A549 treated with AZD9567 at 1 μM for 4 hours (cell line): ENCODE measurements around the gene PSMA2. TPM values are rescaled to one million over a fixed set of nuclear protein-coding genes. Genes with fewer than 3 reads are reported as not detected.

Experiments used
- total RNA-seq: library from RNA; stranded (reverse); fragments of 200-300 nt; extraction: Qiagen RNA extraction; gene quantifications from 5 replicates; pipeline ENCODE4 v1.2.3, GENCODE V29; 2022; ENCODE audit not compliant: insufficient read depth

PSMA2 gene
- 195 to 209 TPM (median 205 TPM) in 5 replicates for total RNA-seq

DNA sequence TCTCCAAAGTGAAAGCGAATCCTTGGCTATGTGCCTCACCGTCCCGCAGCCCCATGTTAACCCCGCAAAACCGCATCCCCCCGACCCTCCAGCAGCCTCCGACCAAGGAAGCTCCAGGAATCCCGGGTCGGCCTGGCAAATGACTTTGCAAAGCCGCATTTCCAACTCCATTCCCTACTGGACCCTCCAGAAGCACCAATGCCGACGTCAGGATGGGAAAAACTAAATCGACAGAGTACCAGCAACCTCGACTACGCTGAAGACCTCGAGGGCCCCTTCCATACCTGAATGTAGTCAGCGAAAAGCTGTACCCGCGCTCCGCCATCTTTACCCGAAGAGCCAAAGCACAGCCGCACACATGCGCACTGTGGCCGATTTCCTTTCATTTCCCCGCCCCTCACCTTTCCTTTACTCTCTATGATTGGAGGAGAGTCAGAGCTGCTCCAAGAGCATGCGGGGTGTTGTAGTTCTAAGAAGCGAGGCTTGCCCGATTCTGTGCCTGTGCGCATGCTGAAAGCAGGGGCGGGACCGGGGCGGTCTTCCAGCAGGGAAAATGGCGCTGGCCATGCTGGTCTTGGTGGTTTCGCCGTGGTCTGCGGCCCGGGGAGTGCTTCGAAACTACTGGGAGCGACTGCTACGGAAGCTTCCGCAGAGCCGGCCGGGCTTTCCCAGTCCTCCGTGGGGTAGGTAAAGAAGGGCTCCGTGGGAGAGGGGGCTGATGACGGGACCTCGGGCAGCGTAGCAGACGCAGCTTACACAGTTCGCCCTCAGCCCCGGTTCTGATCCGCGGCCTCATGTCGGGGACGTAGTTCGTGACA, at the start of gene PSMA2, which contains the start of gene MRPL32:
Gene PSMA2, minus strand, starts transcription at position 341 of the 818 bp plus-strand sequence. Its CDS starts 16 bp downstream, at position 325.
Gene MRPL32, plus strand, starts transcription at position 543 of the 818 bp plus-strand sequence. Its CDS starts 11 bp downstream, at position 554.

GRCh38 chr7:42911454-42912447, 20.2 kb downstream of the PSMA2 start, which contains the start of gene C7orf25:
Gene C7orf25 (minus strand): TSS chr7:42912070. CDS start chr7:42910900, 1,170 bp downstream.

Other genes starting within 250 kb of the PSMA2 start
- 1.5 to 5.1 TPM (median 2.1 TPM) in 5 replicates for gene C7orf25, start 20.1 kb downstream of the PSMA2 start, total RNA-seq
- 70.3 to 80.2 TPM (median 74.4 TPM) in 5 replicates for gene MRPL32, start 202 bp upstream of the PSMA2 start, total RNA-seq
- gene HECW1, start 180.5 kb upstream of the PSMA2 start, total RNA-seq: 10.3 to 17.4 TPM (median 16.2 TPM) in 5 replicates